HG03045 (cell line): ENCODE results near the gene MTFR1L.

Experiments
- ATAC-seq: cut with Tn5 transposase; IDR thresholded peaks from one replicate; pipeline ENCODE4 v1.9.1; 2021; ENCODE audit warnings: mild to moderate bottlenecking, moderate library complexity; ENCODE audit not compliant: unreplicated experiment

Gene MTFR1L

DNA sequence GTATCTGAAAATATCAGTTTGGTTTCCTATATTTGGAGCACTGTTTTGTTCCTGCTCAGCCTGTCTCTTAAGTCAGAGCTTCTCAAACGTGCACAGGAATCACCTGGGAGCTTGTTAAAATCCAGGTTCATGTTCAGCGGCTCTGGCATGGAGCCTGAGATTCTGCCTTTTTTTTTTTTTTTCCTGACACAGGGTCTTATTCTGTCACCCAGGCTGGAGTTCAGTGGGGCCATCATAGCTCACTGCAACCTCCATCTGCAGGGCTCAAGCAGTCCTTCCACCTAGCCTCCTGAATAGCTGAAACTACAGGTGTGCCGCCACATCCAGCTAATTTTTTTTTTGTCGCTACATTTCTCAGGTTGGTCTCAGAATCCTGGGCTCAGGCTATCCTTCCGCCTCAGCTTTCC lies 32.0 kb upstream of the MTFR1L start:
- no peak for ATAC-seq

DNA sequence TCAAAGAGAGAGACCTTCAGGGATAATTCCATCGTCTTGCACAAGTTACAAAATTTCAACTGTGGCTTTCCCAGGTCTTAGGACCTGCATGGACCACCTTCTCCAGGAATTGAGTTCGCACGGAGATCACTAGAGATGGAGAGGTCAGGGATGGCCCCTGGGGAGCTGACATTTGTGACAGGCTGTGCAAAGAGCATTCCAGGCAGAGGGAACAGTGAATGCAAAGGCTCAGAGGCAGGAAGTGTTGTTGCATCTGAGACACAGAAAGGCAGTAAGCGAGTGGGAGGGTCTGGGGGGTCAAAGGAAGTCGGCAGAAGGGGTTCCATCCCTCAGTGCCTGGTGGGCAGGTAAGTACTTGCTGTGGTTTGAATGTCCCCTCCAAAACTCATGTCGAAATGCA lies 29.3 kb upstream of the MTFR1L start:
- ATAC-seq, result no peak

DNA sequence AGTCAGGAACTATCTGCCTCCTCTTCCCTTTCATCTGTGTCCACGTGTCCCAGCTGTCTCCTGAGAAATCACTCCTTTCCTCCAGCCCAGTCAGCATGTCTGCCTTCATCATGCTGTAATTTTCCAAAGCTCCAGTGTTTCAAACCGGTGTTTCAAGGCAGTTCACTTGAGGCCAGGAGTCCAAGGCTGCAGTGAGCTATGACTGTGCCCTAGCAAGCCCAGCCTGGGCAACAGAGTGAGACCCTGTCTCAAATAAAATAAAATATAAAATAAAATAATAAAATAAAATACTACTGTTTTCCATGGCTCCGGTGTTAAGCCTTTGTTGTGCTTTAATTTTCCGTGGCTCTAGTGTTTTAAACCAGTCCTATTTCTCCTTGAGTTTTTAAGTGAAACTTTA lies 27.6 kb upstream of the MTFR1L start:
- no peak for ATAC-seq

DNA sequence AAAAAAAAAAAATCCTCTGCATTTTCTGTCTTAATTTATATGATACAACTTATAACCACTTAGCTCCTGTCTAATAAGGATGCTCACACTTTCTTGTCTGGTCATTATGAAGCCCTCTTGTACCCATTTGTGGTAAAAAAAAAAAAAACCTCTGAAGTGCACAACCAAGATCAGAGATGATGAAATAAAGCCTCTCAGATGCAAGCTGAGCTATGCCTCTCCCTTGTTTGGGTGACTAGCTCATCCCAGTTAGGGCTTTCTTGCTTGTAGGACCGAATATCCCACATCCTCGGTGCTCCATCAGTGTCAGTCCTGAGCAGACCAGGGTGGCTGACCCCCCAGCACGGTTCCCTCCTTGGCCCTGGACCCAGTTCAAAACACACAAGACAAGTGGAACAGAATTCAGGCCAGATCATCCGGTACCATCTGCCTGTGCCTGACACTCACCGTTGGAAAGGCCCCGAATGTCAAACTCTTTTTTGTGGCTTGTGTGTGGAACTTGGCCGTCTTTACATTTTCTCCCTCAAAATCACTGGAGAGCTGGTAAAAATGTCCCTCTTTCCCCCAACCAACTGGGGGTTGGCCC lies 26.1 kb upstream of the MTFR1L start:
- no peak for ATAC-seq

DNA sequence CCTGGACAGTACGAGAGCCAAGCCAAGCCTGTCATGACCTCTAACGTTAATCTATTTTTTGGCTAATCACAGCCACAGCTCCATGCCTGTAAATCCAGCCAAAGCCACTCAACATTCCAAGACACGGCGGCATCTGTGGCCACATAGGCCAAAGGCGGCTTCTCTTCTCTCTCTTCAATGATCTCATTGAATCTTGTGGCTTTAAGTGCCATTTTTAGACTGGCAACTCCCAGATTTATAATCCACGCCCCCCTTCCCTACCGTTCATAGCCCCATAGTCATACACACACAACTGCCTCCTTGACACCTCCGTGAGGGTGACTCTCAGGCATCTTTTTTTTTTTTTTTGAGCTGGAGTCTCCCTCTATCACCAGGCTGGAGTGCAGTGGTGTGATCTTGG lies 25.4 kb upstream of the MTFR1L start:
- no peak for ATAC-seq

DNA sequence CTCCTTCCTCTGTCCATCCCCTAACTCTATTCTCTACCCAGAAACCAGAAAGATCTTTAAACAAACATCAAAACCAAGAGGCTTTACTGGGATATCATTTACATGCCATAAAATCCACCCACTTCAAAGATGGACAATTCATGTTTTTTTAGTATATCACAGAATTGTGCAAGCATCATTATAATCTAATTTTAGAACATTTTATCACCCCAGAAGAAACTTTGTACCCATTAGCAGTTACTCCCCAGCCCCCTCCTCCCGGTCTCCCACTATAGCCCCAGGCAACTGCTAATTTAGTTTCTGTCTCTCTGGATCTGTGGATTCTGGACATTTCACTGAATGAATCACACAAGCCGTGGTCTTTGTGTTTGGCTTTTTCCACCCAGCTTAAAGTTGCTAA lies 24.5 kb upstream of the MTFR1L start:
- ATAC-seq, result no peak

DNA sequence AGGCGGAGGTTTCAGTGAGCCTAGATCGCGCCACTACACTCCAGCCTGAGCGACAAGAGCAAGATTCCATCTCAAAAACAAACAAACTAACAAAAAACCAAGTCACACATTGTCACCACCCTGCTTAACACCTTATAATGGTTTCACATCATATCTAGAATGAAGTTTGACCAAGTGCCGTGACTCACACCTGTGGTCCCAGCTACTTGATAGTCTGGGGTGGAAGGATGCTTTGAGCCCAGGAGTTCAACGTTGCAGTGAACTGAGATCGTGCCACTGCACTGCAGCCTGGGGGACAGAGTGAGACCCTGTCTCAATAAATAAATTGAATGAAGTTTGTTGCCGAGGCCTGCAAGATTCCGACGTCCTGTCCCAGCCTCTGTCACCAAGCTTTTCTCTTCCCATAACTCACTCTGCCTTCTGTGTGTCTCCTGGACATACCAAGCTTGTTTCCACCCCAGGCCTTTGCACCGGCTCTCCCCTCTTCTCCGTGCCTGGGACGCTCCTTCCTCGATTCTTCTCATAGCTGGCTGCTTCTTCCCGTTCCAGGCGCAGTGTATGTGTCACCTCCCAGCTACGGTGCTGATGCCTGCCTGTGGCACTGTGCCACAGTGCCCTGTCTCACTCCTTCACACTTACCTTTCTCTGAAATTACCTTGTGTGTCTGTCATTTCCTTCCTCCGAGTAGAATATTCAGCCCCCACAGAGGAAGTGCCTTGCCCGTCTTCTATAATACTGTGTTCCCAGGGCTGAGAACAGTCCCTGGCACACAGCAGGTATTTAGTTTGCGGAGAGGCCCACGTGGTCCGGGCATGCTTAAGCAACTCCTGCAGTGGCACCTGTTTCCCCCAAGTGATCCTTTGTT lies 23.6 kb upstream of the MTFR1L start:
- ATAC-seq, result no peak

DNA sequence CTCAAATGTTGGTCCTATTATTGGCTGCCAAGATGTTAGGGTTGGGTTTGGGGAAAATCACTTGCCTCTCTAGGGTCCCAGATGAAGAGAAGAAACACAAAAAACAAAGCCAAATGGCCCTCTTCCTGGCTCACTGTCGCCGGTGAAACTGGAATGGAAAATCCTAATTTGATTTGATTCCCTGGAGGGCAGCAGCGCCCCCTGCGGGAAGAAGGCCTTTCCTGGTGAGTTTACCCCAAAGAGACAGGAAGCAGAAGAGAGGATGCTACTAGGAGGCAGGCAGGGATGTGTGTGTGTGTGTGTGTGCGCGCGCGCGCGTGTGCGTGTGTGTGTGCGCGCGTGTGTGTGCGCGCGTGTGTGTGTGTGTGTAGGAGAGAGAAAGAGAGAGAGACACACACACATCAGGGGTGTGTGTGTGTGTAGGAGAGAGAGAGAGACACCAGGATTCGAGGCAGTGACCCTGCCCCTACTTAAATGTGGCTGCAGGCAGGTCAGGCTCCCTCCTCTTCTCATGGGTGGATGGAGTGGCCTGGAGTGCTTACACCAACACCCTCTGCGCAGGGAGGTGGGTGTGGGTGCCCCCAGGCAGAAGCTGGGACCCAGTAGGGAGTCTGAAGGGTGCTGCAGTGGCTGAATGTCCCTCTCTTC lies 22.8 kb upstream of the MTFR1L start:
- no peak for ATAC-seq

DNA sequence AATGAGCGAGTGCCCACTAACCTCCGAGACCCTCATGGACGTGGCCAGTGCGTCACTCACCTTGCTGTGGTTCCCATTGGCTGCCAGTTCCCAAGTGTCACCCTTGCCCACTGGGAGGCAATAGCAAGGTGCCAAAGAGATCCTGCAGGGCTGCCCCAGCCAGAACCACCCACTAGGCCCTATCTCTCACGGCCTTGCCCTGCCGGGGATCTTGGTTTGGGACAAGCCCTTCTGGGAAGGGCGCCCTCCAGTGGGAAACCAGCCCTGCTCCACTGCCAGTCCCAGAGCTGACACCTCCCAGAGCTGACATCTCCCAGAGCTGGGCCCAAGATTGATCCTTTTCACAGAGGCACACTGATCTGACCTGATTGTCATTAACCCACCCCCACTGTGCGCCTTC lies 21.8 kb upstream of the MTFR1L start:
- no peak for ATAC-seq

DNA sequence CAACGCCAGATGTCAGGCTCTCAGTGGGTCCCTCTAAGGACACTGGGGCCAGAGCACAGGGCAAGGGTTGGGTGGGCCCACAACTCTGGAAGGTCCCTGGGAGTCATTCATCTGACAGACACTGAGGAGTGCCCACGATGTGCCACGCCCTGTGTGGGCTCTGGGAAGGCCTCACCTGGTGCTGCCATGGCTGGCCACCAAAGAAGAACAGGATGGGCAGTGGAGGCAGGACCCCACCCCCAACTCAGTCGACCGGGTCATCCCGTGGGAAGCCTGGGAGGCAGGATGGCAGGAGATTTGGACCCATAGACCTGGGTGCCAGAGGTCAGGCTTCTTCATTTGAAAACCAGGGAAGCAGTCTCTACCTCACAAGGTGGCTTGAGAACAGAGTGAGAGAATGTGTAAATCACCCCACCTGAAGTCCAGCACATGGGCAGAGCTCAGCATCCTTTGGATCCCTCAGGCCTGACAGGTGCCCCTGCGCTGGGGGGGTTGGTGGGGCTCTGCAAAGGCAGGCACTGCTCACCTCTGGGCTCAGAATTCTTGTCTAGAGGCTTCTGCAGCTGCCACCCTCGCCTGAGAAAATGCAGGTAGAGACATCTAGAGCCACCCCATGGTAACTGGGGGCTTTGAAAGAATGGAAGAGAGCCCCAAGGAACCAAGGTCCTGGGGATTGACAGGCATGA lies 20.9 kb upstream of the MTFR1L start:
- no peak for ATAC-seq

DNA sequence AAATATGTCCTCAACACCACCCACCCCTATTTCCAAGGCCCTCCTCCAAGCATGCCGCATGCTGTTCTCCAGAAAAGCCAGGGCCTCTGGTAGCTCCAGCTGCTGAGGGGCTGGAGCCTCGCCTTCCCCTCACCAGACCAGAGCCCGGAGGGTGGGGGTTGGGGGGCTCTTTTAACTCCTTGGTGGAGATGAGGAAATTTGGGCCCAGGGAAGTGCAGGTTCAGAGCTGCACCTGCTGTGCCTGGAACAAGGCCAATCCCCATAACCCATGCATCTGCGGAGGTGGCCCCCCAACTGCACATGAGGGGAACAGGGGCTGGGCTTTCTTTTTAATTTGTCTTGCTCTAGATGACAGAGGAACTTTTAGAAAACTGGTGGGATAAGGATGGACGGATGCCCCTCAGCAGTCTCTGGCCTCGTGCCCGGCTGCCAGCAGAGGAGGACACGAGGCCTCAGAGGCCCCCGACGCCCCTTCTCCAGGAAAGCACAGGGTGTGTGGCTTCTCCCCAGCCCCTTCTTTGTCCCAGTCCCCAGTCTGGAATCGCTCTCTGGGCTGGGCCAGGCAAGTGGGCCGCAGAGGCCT lies 20.3 kb upstream of the MTFR1L start:
- ATAC-seq, result no peak

DNA sequence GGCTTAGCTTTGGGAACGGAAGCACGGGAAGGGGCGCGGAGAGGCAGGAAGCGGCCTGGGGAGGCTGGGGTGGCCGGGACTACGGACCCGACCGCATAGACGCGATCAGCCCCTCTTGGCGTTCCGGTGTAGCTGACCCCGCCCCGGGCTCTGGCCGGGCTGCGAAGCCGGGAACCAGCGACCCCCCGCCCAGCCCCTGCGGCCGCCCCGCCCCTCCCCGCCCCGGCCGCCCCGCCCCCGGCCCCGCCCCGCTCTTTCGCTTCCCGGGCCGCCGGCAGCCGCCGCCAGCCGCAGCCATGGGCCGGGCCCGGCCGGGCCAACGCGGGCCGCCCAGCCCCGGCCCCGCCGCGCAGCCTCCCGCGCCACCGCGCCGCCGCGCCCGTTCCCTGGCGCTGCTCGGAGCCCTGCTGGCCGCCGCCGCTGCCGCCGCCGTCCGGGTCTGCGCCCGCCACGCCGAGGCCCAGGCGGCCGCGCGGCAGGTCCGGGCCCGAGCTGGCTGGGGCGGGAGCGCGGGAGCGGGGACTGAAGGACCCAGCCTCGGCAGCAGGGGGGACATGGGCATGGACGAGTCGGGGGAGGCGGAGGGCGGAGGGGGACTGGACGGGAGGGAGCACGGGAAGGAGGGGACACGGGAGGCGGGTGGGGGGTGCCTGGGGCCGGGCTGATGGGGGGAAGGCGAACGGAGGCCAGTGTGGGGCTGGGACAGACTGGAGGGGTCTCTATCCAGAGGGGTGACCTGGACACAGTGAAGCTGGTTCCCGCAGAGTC lies 19.6 kb upstream of the MTFR1L start, which contains the start of gene SELENON:
TSS of gene SELENON (plus strand) at position 259 of the 768 bp plus-strand sequence. CDS start at position 297, 38 bp downstream.
- no peak for ATAC-seq

DNA sequence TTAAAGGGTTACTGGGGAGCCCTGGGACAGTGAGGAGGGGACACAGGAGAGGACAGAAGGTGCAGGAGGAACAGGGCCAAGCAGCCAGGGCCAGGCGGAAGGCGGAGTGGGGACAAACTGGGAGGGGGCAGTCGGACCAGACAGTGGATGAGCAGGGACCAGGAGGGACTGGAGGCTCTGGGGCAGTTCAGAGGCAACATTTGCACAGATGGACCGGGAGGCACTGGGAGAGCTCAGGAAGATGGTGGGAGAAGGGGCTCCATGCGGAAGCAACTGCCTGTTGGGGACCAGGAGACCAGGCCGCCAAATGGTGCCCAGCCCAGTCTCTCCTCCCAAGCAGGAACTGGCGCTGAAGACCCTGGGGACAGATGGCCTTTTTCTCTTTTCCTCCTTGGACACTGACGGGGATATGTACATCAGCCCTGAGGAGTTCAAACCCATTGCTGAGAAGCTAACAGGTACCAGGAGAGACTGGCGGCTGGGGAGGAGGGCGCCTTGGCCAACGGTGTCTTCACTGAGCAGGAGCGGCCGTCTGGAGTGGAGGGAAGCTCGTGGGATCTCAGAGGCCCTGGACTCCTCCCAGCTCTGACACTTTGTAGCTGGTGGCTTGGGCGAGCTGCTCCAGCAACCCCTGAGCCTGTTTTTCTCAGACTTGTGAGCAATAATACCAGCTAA lies 18.9 kb upstream of the MTFR1L start:
- ATAC-seq, result no peak

DNA sequence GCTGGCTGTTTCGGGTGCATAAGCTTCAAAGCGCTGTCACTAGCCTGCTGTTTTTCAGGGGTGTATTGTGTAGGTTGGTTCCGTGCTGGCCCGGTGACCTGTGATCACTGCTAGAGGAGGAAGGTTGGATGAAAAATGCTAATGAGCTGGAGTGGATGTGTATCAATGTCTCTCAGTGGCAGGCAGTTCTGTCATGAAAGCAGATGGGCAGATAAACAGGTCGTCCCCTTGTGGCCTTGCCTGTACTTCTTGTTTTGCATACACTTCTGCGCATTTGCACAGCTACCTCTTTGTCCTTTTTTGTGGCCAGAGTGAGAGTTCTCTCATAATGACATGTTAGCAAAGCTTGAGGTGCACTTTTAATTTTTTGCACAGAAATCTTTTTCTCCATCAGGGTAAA lies 16.8 kb upstream of the MTFR1L start:
- ATAC-seq, result no peak

DNA sequence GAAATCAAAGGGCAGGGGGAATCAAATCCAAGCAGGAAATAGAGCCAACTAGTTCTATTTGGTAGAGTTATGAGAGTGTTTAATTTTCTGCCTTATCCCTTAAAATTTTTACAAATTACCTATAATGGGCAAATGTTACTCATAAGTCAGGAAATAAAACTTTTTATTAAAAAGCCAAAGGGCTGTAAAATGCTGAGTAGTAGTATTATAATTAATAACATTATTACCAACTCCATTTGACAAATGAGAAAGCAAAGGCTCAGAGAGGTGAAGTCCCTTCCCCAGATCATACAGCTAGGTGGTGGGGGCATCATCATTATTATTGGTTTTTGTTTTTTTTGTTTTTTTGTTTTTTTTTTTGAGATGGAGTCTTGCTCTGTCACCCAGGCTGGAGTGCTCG lies 16.4 kb upstream of the MTFR1L start:
- ATAC-seq, result no peak

DNA sequence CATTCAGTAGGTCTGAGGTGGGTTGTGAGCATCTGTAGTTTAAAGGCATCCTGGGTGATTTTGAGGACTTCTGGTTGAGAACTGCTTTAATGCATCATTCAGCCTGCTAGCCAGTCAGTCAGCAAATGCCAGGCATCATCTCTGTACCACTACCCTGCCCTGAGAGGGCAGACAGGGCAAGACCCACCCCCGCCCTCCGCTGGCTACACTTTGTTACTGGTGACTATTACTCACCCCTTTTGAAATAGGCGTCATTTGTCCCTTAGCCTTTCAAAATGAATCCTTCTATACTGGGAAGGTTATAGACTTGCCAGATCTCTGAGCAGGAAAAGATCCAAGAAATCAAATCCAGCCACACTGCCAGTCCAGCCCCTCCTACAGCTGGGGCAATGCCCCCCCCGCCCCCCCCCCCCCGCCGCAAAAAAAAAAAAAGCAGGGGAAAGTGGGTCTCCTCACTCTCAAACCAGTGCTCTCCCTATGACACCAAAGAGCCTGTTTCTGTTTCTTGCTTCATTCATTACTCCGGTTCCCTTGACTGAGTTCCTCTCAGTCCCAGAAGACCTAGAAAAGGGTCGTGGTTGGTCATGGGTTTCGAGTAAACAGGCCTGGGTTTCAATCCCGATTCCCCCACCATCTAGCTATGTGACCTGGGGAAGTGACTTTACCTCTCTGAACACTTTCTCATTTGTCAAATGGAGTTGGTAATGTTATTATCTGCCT lies 15.3 kb upstream of the MTFR1L start:
- ATAC-seq, result no peak

DNA sequence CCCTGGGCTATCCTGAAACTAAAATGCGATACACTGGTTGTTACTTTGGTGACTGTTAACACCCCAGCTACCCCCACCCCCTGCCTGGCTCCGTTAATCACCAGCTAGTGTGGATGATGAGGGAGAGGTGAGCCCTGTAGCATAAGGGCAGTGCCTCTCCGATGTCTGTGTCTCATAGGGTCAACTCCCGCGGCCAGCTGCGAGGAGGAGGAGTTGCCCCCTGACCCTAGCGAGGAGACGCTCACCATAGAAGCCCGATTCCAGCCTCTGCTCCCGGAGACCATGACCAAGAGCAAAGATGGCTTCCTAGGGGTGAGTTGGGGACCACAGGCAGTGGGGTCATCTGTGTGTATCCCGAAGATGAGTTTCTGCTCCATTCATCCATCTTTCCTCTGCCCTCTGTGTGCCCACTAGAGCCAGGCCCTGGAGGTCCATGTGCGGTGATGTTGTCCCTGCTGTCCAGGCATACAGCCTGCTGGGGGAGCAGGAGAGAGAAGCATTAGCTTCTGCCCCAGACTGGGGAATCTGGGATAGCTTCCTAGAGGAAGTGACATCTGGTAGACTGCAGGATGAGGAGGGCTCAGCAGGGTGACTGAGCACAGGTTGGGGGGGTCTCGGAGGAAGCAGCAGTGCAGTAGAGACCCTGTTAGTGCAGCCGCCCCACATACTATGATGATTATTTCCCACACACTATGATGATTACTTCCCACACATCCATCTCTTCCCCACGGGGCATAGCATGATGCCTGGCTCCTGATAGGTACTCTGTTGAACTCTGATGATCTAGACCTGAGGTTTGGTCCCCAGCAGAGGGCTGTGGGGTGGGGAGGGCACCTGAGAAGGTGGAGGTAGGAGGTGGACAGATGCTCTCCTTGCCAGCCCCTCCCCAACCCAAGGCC lies 14.5 kb upstream of the MTFR1L start:
- no peak for ATAC-seq

DNA sequence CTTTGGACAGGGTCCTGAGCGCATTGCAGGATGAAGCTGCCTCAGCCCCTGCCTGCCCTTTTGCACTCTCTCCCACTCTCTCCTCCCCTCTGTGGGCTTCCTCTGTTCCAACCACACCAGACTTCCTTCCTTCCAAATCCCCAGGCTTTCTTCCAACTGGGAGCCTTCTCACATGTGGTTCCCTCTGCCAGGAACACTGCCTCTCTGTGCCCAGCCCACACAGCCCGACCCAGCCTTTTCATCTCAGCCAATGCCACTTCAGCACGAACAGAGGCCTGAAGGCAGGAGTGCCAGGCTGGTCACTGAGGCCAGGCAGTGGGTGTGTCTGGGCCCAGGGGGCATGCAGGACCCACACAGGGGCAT lies 13.9 kb upstream of the MTFR1L start:
- ATAC-seq, result no peak
